DMS153 treated with DMSO at 0.1 percent for 48 hours (cell line): ENCODE results near the gene CCDC136.

Experiments used
- DNase-seq: peaks from one replicate; lab custom pipeline; 2025; ENCODE audit not compliant: unreplicated experiment; lab: John Stamatoyannopoulos, UW

Gene CCDC136

GRCh38 chr7:128842674-128843641 lies 51.2 kb downstream of the CCDC136 start:
- peak; percentile 25 for DNase-seq

GRCh38 chr7:128843938-128844621 lies 52.3 kb downstream of the CCDC136 start:
- no peak for DNase-seq

GRCh38 chr7:128844777-128845311 lies 53.1 kb downstream of the CCDC136 start:
- no peak for DNase-seq

GRCh38 chr7:128845475-128845874 lies 53.7 kb downstream of the CCDC136 start:
- no peak for DNase-seq

- DNase-seq = no peak
These were observed 54.2 kb downstream of the CCDC136 start for GRCh38 chr7:128845987-128846386.

- no peak for DNase-seq
These were observed 55.1 kb downstream of the CCDC136 start for GRCh38 chr7:128846781-128847444.

- DNase-seq = no peak
These were observed 56.0 kb downstream of the CCDC136 start for GRCh38 chr7:128847721-128848211.

GRCh38 chr7:128848289-128849155 lies 56.8 kb downstream of the CCDC136 start:
- DNase-seq = no peak

GRCh38 chr7:128849156-128849515 lies 57.4 kb downstream of the CCDC136 start:
- DNase-seq = no peak

GRCh38 chr7:128849804-128850490 lies 58.2 kb downstream of the CCDC136 start:
- no peak for DNase-seq

GRCh38 chr7:128852537-128853254 lies 60.9 kb downstream of the CCDC136 start:
- no peak for DNase-seq

- DNase-seq = no peak
These were observed 62.0 kb downstream of the CCDC136 start for GRCh38 chr7:128853799-128854198.

- DNase-seq = no peak
These were observed 62.6 kb downstream of the CCDC136 start for GRCh38 chr7:128854396-128854795.

- DNase-seq = no peak
These were observed 63.8 kb downstream of the CCDC136 start for GRCh38 chr7:128855559-128855958.

- DNase-seq = no peak
These were observed 64.4 kb downstream of the CCDC136 start for GRCh38 chr7:128856001-128856718.

GRCh38 chr7:128858380-128859231 lies 66.8 kb downstream of the CCDC136 start:
- no peak for DNase-seq
